ENCODE data around the gene KLF13. TPM values are rescaled to one million over a fixed set of nuclear protein-coding genes. Genes with fewer than 3 reads are reported as not detected.

Gene KLF13
- total RNA-seq, 2 experiments from 2014 or later: 112 to 120 TPM

- CTCF ChIA-PET: interaction anchor here (0.8 to 6.2 kb wide), 8 partner anchors 9 to 141 kb away, joined by 3 to 37 read pairs (median 5); partner anchors contain the start of gene KLF13
- POLR2A ChIA-PET: interaction anchor here (1.0 to 6.1 kb wide), 8 partner anchors 9 to 88 kb away, joined by 3 to 42 read pairs (median 10); partner anchors contain the start of gene KLF13
Observed at GRCh38 chr15:31347981-31348803, 21.6 kb downstream of the KLF13 start.

GRCh38 chr15:31349233-31350141, 22.9 kb downstream of the KLF13 start:
- ChIA-PET POLR2A (interaction anchor here (0.7 to 6.1 kb wide), 6 partner anchors 11 to 87 kb away, joined by 3 to 41 read pairs (median 3); partner anchors contain the start of gene KLF13), CTCF (interaction anchor here (1.0 to 6.2 kb wide), 2 partner anchors 8 to 21 kb away, joined by 3 to 37 read pairs; no protein-coding TSS in a partner anchor)

DNA sequence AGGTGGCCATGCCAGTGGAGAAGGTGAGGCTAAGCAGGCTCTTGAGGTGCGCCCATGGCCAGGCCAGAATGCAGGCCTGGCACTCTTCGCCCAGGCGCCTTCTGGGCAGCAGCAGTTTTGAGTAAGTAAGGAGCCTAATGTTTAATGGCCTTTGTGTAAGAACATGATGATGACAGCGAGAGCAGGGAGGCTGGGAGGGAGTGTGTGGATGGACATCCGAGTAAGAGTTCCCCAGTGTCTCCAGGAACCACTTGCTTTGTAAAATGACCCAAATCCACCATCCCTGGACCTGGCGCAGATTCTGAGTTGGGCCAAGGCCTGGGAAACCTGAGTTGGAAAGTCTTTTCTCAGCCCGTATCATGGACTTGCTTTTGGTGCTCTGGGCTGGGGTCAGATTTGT, 24.1 kb downstream of the KLF13 start:
- ChIA-PET POLR2A (interaction anchor here (0.5 to 6.1 kb wide), 4 partner anchors 21 to 85 kb away, joined by 3 to 41 read pairs (median 3); partner anchors contain the start of gene KLF13), CTCF (interaction anchor here (1.0 kb wide), 1 partner anchor 22 kb away, joined by 3 read pairs; no protein-coding TSS in a partner anchor)

GRCh38 chr15:31352339-31352751, 25.7 kb downstream of the KLF13 start:
- CTCF ChIA-PET: interaction anchor here (0.7 to 6.2 kb wide), 6 partner anchors 8 to 136 kb away, joined by 3 to 36 read pairs (median 4); no protein-coding TSS in a partner anchor
- POLR2A ChIA-PET: interaction anchor here (1.4 kb wide), 1 partner anchor 26 kb away, joined by 3 read pairs; the partner anchor contains the start of gene KLF13

GRCh38 chr15:31352911-31353811, 26.5 kb downstream of the KLF13 start:
- CTCF ChIA-PET: interaction anchor here (1.2 to 6.2 kb wide), 4 partner anchors 11 to 135 kb away, joined by 3 to 36 read pairs (median 4); no protein-coding TSS in a partner anchor
- POLR2A ChIA-PET: interaction anchor here (0.7 to 1.0 kb wide), 3 partner anchors 14 to 82 kb away, joined by 3 to 5 read pairs (median 3); no protein-coding TSS in a partner anchor

- ChIA-PET POLR2A (interaction anchor here (0.7 to 1.0 kb wide), 3 partner anchors 15 to 81 kb away, joined by 3 to 5 read pairs (median 3); no protein-coding TSS in a partner anchor), CTCF (interaction anchor here (6.2 kb wide), 1 partner anchor 12 kb away, joined by 36 read pairs; no protein-coding TSS in a partner anchor)
Observed at GRCh38 chr15:31353931-31354330, 27.3 kb downstream of the KLF13 start.

DNA sequence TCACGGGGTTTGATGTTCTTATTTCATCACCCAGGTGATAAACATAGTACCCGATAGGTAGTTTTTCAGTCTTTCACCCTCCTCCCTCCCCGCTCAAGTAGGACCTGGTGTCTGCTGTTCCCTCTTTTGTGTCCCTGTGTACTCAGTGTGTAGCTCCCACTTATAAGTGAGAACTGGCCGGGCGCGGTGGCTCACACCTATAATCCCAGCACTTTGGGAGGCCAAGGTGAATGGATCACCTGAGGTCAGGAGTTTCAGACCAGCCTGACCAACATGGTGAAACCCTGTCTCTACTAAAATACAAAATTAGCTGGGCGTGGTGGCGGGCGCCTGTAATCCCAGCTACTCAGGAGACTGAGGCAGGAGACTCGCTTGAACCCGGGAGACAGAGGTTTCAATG, 29.5 kb downstream of the KLF13 start:
- POLR2A ChIA-PET: interaction anchor here (1.1 to 3.9 kb wide), 6 partner anchors 9 to 132 kb away, joined by 3 to 27 read pairs (median 4); no protein-coding TSS in a partner anchor
- CTCF ChIA-PET: interaction anchor here (1.6 to 6.2 kb wide), 4 partner anchors 10 to 133 kb away, joined by 3 to 37 read pairs (median 22); no protein-coding TSS in a partner anchor

GRCh38 chr15:31357148-31357547, 30.5 kb downstream of the KLF13 start:
- POLR2A ChIA-PET: interaction anchor here (0.6 to 3.9 kb wide), 8 partner anchors 8 to 131 kb away, joined by 3 to 27 read pairs (median 4); no protein-coding TSS in a partner anchor

GRCh38 chr15:31358163-31358562, 31.5 kb downstream of the KLF13 start:
- ChIA-PET CTCF (interaction anchor here (2.6 to 6.2 kb wide), 4 partner anchors 8 to 131 kb away, joined by 7 to 37 read pairs (median 22); no protein-coding TSS in a partner anchor), POLR2A (interaction anchor here (3.9 kb wide), 1 partner anchor 11 kb away, joined by 27 read pairs; no protein-coding TSS in a partner anchor)

More at GRCh38 chr15:31357148-31357547, 30.5 kb downstream of the KLF13 start:
- CTCF ChIA-PET: interaction anchor here (1.6 to 6.2 kb wide), 4 partner anchors 9 to 132 kb away, joined by 3 to 37 read pairs (median 22); no protein-coding TSS in a partner anchor

GRCh38 chr15:31358957-31359701, 32.5 kb downstream of the KLF13 start:
- CTCF ChIA-PET: interaction anchor here (0.6 to 5.3 kb wide), 8 partner anchors 9 to 129 kb away, joined by 3 to 37 read pairs (median 4); no protein-coding TSS in a partner anchor
- POLR2A ChIA-PET: interaction anchor here (0.6 to 4.5 kb wide), 4 partner anchors 8 to 76 kb away, joined by 3 to 24 read pairs (median 9); no protein-coding TSS in a partner anchor

DNA sequence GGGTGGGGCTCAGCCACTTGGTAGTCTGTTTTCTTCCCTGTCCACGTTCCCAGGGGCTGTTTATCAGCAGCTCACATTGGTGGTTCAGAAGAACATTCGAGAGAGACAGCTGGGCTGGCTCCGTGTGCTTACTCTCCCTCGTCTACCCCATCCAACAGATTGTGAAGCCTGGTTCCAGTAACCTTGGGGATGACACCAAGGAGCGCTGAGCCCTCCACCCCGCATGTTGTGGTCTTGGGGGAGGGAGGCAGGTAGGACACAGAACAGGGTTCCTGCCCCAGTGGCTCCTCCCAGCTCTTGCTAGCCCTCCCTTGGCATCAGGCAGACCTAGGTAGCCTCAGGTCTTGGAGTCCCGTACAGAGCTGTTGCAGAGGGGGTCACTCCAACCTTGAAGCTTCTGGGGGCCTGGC, 33.1 kb downstream of the KLF13 start:
- CTCF ChIA-PET: interaction anchor here (0.6 to 5.3 kb wide), 8 partner anchors 8 to 129 kb away, joined by 3 to 37 read pairs (median 4); no protein-coding TSS in a partner anchor
- POLR2A ChIA-PET: interaction anchor here (0.6 to 4.5 kb wide), 4 partner anchors 8 to 76 kb away, joined by 3 to 24 read pairs (median 9); no protein-coding TSS in a partner anchor

GRCh38 chr15:31360158-31360561, 33.5 kb downstream of the KLF13 start:
- POLR2A ChIA-PET: interaction anchor here (0.6 to 4.5 kb wide), 5 partner anchors 10 to 81 kb away, joined by 3 to 24 read pairs (median 6); no protein-coding TSS in a partner anchor
- CTCF ChIA-PET: interaction anchor here (0.6 to 5.3 kb wide), 8 partner anchors 8 to 128 kb away, joined by 3 to 37 read pairs (median 4); no protein-coding TSS in a partner anchor

DNA sequence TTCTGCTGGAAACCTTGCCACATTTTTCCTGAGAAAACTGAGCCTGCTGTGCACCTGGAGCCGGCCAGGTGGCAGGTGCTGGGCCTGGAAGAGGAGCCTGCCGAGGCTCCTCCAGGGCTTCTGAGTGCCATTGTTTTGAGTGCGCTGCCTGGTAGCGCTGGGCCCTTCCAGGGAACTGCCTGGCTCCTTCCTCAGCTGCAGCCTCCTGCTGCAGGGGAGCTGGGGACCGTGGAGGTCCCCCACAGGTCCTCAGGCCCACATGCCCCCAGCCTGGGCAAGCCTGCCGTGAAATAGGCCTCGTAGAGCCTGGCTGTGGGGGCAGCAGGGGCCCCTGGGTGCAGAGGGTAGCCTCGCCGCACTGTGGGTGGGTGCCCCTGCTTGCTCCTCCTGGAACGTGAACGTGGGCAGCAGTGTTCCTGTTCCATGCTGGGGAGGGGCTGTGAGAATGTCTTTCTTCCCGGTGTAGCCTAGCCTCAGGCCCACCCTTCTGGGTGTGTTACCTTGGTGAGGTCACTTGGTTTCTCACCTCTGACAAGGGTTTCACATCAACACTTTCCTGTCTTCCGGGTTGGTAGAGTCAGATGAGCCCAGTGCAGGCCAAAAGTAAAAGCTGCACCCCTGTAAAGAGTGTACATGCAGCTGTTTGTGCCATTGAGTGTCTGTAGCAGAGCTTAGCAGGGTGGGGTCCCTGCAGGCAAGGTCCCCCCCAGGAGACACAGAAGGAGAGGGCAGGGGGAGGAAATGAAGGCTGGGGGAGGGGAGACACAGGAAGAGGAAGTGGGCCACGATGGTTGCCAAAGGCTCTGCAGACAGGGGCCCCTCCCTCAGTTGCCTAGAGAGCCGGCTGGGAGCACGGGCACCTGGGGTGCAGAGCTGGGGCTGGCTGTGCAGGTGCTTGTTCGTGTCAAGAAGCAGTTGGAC, 34.5 kb downstream of the KLF13 start:
- CTCF ChIA-PET: interaction anchor here (0.7 to 2.6 kb wide), 6 partner anchors 9 to 127 kb away, joined by 3 to 7 read pairs (median 6); no protein-coding TSS in a partner anchor
- POLR2A ChIA-PET: interaction anchor here (0.6 to 4.5 kb wide), 7 partner anchors 11 to 123 kb away, joined by 3 to 24 read pairs (median 3); partner anchors contain the start of gene KLF13

DNA sequence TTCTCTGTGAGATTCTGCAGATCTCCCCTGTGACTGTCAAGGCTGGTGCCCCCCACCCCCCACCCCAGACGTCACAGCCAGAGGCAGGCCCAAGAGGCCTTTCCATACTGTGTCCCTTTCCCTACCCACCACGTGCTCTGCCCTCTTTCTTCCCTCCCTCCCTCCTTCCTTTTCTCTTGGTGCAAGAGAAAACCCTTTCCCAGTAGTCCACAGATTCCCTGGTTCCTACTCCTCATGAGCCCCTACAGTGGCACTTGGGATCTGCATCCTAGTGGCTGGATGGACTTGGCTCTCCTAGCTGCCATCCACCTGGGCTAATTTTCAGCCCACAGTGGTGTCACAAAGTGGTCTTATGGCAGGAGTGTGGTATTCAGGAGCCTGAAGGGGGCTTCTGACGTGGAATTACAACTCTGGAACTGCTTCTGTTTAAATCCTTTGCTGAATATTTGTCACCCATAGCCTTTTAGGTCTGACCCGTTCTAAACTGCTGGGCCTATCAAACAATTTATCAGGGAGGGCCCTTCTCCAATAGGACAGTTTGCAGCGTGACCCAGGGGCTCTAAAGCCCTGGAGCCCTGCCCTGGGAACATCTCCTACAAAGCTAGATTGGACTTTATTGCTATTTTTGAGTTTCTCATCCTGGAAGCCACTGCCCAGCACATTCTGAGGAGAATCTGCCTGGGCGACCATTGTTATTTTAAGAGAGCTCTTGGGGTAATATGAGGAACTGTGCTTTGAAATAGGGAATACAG, 35.3 kb downstream of the KLF13 start:
- ChIA-PET POLR2A (interaction anchor here (0.6 to 4.5 kb wide), 5 partner anchors 15 to 122 kb away, joined by 3 to 24 read pairs (median 7); partner anchors contain the start of gene KLF13), CTCF (interaction anchor here (0.7 to 1.5 kb wide), 6 partner anchors 10 to 126 kb away, joined by 3 to 7 read pairs (median 4); no protein-coding TSS in a partner anchor)

All from activated CD8-positive, alpha-beta memory T cell treated with anti-CD3 and anti-CD28 coated beads for 36 hours (primary cell).